Activated CD8-positive, alpha-beta memory T cell treated with anti-CD3 and anti-CD28 coated beads, Interleukin-2, amount 50 U/mL, for 48 hours (primary cell): ENCODE results near the gene WDR38.

Source experiments
- DNase-seq: peaks from one replicate; pipeline ENCODE4 v3.0.0-alpha.2; 2020

The WDR38 gene

DNA sequence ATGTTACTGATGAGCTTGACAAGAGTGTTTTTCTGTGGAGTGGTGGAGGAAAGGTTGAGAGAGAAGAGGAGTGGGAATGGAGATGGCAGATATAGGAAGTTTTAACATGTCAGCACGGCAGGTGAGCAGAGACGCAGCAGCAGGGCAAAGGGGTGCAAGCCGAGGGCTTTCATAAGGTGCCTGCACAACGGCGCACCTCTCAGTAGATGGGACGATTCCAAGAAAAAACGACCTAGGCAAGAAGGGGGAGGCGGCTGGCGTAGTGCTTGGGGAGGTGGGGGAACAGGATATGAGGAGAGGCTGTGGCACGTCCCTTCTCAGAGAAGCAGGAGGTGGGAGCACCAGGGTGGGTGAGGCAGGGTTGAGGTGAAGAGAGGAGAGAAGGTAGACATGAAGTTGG is 33.2 kb downstream of the WDR38 start:
- DNase-seq, result no peak

DNA sequence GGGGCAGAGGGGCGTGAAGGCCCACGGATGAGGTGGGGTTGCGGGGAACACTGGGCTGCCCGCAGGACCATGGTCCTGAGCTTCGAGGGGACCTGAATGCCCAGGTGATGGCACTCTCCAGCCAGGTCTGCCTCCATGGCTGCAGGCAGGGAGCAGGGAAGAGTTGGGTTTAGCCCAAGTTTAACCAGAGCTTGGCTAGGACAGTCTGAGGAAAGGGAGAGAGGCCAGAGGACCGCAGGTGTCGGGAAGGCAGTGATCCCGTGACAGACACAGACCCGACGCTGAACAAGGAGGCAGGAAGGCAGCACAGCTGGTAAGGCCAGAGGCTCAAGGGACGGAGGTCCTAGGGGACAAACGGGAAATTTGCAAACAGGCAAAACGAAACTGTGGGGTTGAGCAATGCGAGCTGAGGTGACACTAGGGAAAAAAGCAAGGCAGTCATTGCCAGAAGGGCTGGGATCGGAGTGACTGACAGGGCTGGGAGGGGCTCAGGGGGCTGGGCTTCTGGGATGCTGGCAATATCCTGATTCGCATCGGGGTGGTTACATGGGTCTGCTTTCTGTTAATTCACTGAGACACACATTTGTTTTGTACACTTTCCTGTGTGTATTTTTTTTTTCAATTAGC is 33.7 kb downstream of the WDR38 start:
- no peak for DNase-seq

DNA sequence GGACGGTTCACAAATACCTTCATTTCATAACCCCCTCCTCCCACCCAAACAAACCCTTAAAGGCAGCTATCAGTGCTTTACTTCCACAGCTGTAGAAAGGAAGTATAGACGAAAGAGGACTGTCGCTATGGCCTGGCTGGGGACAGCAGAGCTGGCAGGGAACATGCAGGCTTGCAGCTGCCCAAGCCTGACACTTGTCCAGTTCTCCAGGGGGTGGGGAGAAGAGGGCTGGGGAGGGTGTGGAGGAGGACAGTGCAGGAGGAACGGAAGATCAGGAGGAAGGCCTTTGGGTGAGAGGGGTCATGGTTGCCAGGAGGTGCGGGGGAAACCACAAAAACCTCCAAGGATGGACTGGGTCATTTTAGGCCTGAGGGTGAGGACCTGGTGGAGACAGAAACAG is 34.6 kb downstream of the WDR38 start:
- no peak for DNase-seq

- DNase-seq, result no peak
Observed at GRCh38 chr9:124889006-124889405, 35.7 kb downstream of the WDR38 start.

DNA sequence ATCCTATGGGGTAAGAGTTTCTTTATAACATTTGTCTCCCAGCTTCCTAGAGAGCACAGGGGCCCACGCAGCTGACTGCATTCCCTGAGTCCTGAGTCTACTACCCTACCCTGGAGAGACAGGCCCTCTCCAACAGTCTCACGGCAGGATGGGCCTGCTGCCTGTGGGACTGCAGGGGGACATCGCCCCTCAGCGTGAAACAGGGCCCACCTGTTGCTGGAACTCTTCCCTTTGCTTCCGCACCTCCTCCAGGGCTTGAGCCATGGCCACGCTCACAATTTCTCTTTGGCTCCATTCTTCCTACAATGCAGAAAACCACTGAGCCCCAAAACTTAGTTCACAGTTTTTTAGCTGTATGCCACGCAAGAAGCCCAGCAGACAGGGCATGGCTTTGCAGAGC is 36.9 kb downstream of the WDR38 start:
- no peak for DNase-seq

DNA sequence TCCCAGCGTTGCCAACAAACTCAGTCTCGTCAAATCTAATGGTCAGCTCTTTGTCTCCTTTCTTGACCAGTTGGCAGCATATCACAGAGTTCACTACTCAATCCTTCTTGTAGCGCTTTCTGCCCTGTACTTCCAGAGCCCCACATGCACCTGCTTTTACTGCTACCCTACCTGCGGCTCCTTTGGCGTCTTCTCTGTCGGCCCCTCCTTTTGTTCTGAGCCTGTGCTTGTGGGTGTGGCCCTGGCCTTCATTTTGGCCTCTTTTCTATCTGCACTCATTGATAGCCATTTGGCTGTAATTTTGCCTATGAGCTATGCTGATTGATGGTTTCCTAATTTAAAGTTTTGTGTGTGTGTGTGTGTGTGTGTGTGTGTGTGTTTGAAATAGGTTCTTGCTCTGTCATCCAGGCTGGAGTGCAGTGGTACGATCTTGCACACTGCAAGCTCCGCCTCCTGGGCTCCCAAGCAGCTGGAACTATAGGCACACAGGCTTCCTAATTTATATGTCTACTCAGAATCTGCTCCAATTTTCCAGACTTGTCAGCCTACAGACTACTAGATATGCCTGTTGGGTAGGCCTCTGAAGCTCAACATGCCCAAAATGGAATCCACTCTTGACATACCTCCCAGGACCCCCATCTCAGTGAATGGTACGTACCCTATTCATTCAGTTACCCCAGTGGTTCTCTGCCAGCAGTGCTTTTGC is 40.9 kb downstream of the WDR38 start:
- no peak for DNase-seq

- no peak for DNase-seq
Observed at GRCh38 chr9:124894741-124895170, 41.5 kb downstream of the WDR38 start.

DNA sequence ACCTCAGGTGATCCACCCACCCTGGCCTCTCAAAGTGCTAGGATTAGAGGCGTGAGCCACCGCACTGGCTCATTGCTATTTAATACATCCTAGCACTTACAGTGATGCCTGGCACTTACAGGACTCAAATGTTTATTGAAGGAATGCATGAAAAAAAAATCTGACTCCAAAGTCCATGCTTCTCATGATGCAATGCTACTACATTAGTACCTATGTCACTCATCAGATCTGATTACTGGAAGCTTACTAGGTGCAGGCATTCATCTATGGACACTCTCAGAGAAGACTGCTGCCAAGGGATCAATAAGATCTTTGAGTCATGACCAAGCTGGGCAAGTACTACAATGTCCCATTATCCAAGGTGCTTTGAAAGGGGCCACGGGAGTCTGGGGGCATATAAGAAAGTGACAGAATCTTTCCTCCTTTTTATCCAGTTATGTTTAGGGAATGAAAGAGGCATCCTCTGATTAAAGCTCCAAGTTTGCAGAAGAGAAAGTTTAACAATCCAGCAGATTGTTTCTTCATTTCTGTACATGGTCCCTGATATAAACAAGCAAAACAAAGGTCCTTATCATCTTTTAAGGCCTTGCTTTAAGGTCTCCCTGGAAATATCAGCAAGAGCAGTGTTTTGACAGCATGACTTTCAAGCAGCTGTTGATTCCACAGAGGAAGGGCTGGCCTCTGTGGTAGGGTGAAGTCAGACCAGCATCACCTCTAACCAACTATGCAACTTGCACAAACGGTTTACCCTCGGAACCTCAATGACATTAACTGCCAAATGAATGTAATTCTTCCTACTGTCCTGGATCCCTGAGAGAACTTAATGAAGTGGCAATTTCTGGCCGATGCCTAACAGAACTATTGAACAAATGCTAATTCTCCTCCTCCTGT is 44.6 kb downstream of the WDR38 start:
- DNase-seq, result no peak

DNA sequence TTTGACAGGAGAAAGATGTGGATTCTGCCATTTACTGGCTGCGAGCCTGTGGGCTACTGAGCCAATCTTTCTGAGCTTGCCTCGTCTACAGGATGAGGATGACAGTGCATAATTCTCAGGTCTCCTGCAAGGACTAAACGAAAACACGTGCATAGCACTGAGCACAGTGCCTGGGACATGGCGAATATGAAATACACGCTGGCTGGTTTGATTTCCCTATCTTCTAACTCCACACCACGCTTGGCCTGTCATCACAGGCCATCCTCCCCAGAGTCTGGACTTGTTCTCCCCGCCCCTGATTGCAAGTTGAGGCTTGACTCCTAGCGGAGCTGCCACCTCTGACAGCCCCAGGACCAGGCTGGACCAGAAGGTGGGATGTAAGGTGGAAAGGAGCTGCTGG is 46.6 kb downstream of the WDR38 start:
- DNase-seq, result no peak

GRCh38 chr9:124906966-124907365 is 53.7 kb downstream of the WDR38 start:
- DNase-seq, result no peak
